Parathyroid adenoma (tissue), 2 donors: Measurements from ENCODE around the gene SLC16A11.

Experiments used
- H2AFZ ChIP-seq: fragments of 300-600 bp; sonication (generic); one replicate; pipeline ENCODE4 v1.7.0; 2017; ENCODE audit warnings: antibody characterized with exemption, mild to moderate bottlenecking
- H3K27ac ChIP-seq: fragments of 300-600 bp; sonication (generic); one replicate; pipeline ENCODE4 v1.7.0; 2017
- H3K27me3 ChIP-seq: fragments of 300-600 bp; sonication (generic); one replicate; pipeline ENCODE4 v1.7.0; 2017; ENCODE audit warnings: low read length; ENCODE audit not compliant: control insufficient read depth, insufficient read depth
- H3K36me3 ChIP-seq: fragments of 300-600 bp; sonication (generic); one replicate; pipeline ENCODE4 v1.7.0; 2017; ENCODE audit warnings: low read length; ENCODE audit not compliant: control insufficient read depth, insufficient read depth
- H3K4me1 ChIP-seq: fragments of 300-600 bp; sonication (generic); one replicate; pipeline ENCODE4 v1.7.0; 2017; ENCODE audit warnings: control low read depth
- H3K4me2 ChIP-seq: fragments of 300-600 bp; sonication (generic); one replicate; pipeline ENCODE4 v1.7.0; 2017; ENCODE audit warnings: low read length
- H3K4me3 ChIP-seq: fragments of 300-600 bp; sonication (generic); one replicate; pipeline ENCODE4 v1.7.0; 2017; ENCODE audit warnings: low read depth, low read length
- H3K79me2 ChIP-seq: fragments of 300-600 bp; sonication (generic); one replicate; pipeline ENCODE4 v1.7.0; 2017; ENCODE audit warnings: control low read depth
- H3K9ac ChIP-seq: fragments of 300-600 bp; sonication (generic); one replicate; pipeline ENCODE4 v1.7.0; 2017; ENCODE audit warnings: mild to moderate bottlenecking
- H3K9me3 ChIP-seq: fragments of 300-600 bp; sonication (generic); one replicate; pipeline ENCODE4 v1.7.0; 2017; ENCODE audit warnings: low read length; ENCODE audit not compliant: control insufficient read depth
- CTCF ChIP-seq: fragments of 300-600 bp; sonication (generic); IDR thresholded peaks from one replicate; pipeline ENCODE4 v1.7.0; 2017; ENCODE audit warnings: antibody characterized with exemption, mild to moderate bottlenecking
- donor health status: primary hyperparathyroidism.

Gene SLC16A11

GRCh38 chr17:7011415-7011814 lies 32.5 kb downstream of the SLC16A11 start:
- Histone ChIP-seq H2AFZ (no peak overlapping the region), H3K4me2 (peak overlapping the region; percentile 89), H3K36me3 (no peaks in the 10 kb centered on the region), H3K9ac (no peak overlapping the region), H3K79me2 (peaks cover 27% of the 10 kb centered on the region), H3K9me3 (no peaks in the 10 kb centered on the region), H3K4me3 (peak overlapping the region; percentile 91), H3K27me3 (no peaks in the 10 kb centered on the region), H3K4me1 (peaks cover 24% of the 10 kb centered on the region), H3K27ac (no peak overlapping the region)
- TF ChIP-seq CTCF: no peak

GRCh38 chr17:7010523-7010922 lies 33.4 kb downstream of the SLC16A11 start:
- Histone ChIP-seq H2AFZ (no peak overlapping the region), H3K9me3 (no peaks in the 10 kb centered on the region), H3K4me2 (peak overlapping the region; percentile 89), H3K4me1 (peaks cover 23% of the 10 kb centered on the region), H3K36me3 (no peaks in the 10 kb centered on the region), H3K27ac (no peak overlapping the region), H3K79me2 (peaks cover 27% of the 10 kb centered on the region), H3K9ac (no peak overlapping the region), H3K27me3 (no peaks in the 10 kb centered on the region), H3K4me3 (no peak overlapping the region)
- TF ChIP-seq CTCF: no peak

- no peak overlapping the region for H3K27ac ChIP-seq
- H3K9ac ChIP-seq: no peak overlapping the region
- H3K4me1 ChIP-seq: peaks cover 13% of the 10 kb centered on the region
- peaks cover 26% of the 10 kb centered on the region for H3K79me2 ChIP-seq
- H3K4me2 ChIP-seq: no peak overlapping the region
- no peak overlapping the region for H3K4me3 ChIP-seq
- H3K9me3 ChIP-seq: no peaks in the 10 kb centered on the region
- H3K27me3 ChIP-seq: no peaks in the 10 kb centered on the region
- H3K36me3 ChIP-seq: no peaks in the 10 kb centered on the region
- no peak overlapping the region for H2AFZ ChIP-seq
- no peak for TF ChIP-seq CTCF
These were observed 36.7 kb downstream of the SLC16A11 start for GRCh38 chr17:7007143-7007542.

GRCh38 chr17:7005716-7006115 lies 38.2 kb downstream of the SLC16A11 start:
- Histone ChIP-seq H2AFZ (no peak overlapping the region), H3K27ac (no peak overlapping the region), H3K36me3 (no peaks in the 10 kb centered on the region), H3K27me3 (no peaks in the 10 kb centered on the region), H3K9me3 (no peaks in the 10 kb centered on the region), H3K4me3 (no peak overlapping the region), H3K9ac (no peak overlapping the region), H3K79me2 (peaks cover 11% of the 10 kb centered on the region), H3K4me2 (no peak overlapping the region), H3K4me1 (peaks cover 6% of the 10 kb centered on the region)
- no peak for TF ChIP-seq CTCF

GRCh38 chr17:7004398-7005253 lies 39.3 kb downstream of the SLC16A11 start:
- H3K4me3 ChIP-seq: no peak overlapping the region
- H3K9me3 ChIP-seq: no peaks in the 10 kb centered on the region
- peaks cover 3% of the 10 kb centered on the region for H3K79me2 ChIP-seq
- no peaks in the 10 kb centered on the region for H3K4me1 ChIP-seq
- H3K9ac ChIP-seq: no peak overlapping the region
- H3K27ac ChIP-seq: no peak overlapping the region
- no peak overlapping the region for H3K4me2 ChIP-seq
- no peaks in the 10 kb centered on the region for H3K36me3 ChIP-seq
- H3K27me3 ChIP-seq: no peaks in the 10 kb centered on the region
- no peak overlapping the region for H2AFZ ChIP-seq
- peak; percentile 75 for TF ChIP-seq CTCF
